SK-N-SH (cell line): Measurements from ENCODE around the gene FAM53A. TPM values are rescaled to one million over a fixed set of nuclear protein-coding genes. Genes with fewer than 3 reads are reported as not detected.

Experiments used
- CTCF ChIA-PET: fragments of 300-600, 350-600 bp; formaldehyde crosslinking; extraction: SDS; loops from one replicate; lab custom pipeline; 2021; lab: Yijun Ruan, JAX
- POLR2A ChIA-PET: fragments of 350-600 bp; sonication (Branson Sonifier 250); formaldehyde crosslinking; extraction: SDS; loops from one replicate; lab custom pipeline; 2020; ENCODE audit warnings: antibody characterized with exemption, inconsistent platforms; lab: Yijun Ruan, JAX
- DNase-seq: peaks from one replicate; pipeline ENCODE4 v3.0.0; 2012
- H2AFZ ChIP-seq: fragments of 200-600 bp; sonication (generic); 2 replicates; pipeline ENCODE4 v1.8.1; 2016; ENCODE audit warnings: antibody characterized with exemption, mild to moderate bottlenecking, low read depth
- H3F3A ChIP-seq: fragments of 200-600 bp; sonication (generic); replicated peaks from 2 replicates; pipeline ENCODE3; 2016; ENCODE audit warnings: antibody characterized with exemption, mild to moderate bottlenecking; ENCODE audit not compliant: insufficient read depth
- H3K27ac ChIP-seq, 2 experiments: fragments of 200-500 bp in 1 of 2; fragments of 200-600 bp in 1 of 2; sonication (Bioruptor generic) in 1 of 2; sonication (generic), shearing (Covaris generic) in 1 of 2; 2 replicates each; pipeline versions ENCODE4 v1.5.1 to v1.6.1; 2014 to 2016; ENCODE audit warnings: low read depth in 2 of 2, inconsistent platforms in 1 of 2, low read length in 1 of 2, mild to moderate bottlenecking in 1 of 2, mixed read lengths in 1 of 2
- H3K27me3 ChIP-seq: fragments of 200-600 bp; sonication (generic), shearing (Covaris generic); 2 replicates; pipeline ENCODE4 v1.6.1; 2016; ENCODE audit warnings: mixed run types; ENCODE audit not compliant: insufficient read depth
- H3K36me3 ChIP-seq, 2 experiments: fragments of 200-500 bp in 1 of 2; fragments of 200-600 bp in 1 of 2; sonication (Bioruptor generic) in 1 of 2; sonication (generic) in 1 of 2; replicated peaks in 1 of 2; 2 replicates each; pipeline versions ENCODE3 to v1.5.1; 2014 to 2016; ENCODE audit warnings: low read length in 1 of 2, mild to moderate bottlenecking in 1 of 2; ENCODE audit not compliant: insufficient read depth in 2 of 2, control insufficient read depth in 1 of 2
- H3K4me1 ChIP-seq, 2 experiments: fragments of 200-500 bp in 1 of 2; fragments of 200-600 bp in 1 of 2; sonication (Bioruptor generic) in 1 of 2; sonication (generic), shearing (Covaris generic) in 1 of 2; 2 replicates each; pipeline versions ENCODE4 v1.5.1 to v1.6.1; 2014 to 2016; ENCODE audit warnings: low read depth in 1 of 2, low read length in 1 of 2, mixed run types in 1 of 2; ENCODE audit not compliant: insufficient read depth in 2 of 2, control insufficient read depth in 1 of 2
- H3K4me2 ChIP-seq: fragments of 200-600 bp; sonication (generic), shearing (Covaris generic); 2 replicates; pipeline ENCODE4 v1.6.1; 2017; ENCODE audit warnings: mixed run types
- H3K4me3 ChIP-seq, 2 experiments: fragments of 200-500 bp in 1 of 2; fragments of 200-600 bp in 1 of 2; sonication (Bioruptor generic) in 1 of 2; sonication (generic), shearing (Covaris generic) in 1 of 2; 2 replicates each; pipeline versions ENCODE4 v1.5.1 to v1.8.1; 2014 to 2016; ENCODE audit warnings: low read depth in 2 of 2, inconsistent platforms in 1 of 2, low read length in 1 of 2, mild to moderate bottlenecking in 1 of 2, mixed read lengths in 1 of 2, moderate library complexity in 1 of 2
- H3K79me2 ChIP-seq: fragments of 200-600 bp; sonication (generic); 2 replicates; pipeline ENCODE4 v1.8.1; 2017; ENCODE audit warnings: mild to moderate bottlenecking; ENCODE audit not compliant: insufficient read depth
- H3K9ac ChIP-seq: fragments of 200-600 bp; sonication (generic); 2 replicates; pipeline ENCODE4 v1.6.1; 2017; ENCODE audit warnings: mixed run types
- H3K9me2 ChIP-seq: fragments of 200-600 bp; sonication (generic); 2 replicates; pipeline ENCODE4 v1.6.1; 2017; ENCODE audit warnings: mixed run types
- H3K9me3 ChIP-seq: fragments of 200-600 bp; sonication (generic); 2 replicates; pipeline ENCODE4 v1.6.1; 2017; ENCODE audit warnings: mixed run types, mild to moderate bottlenecking, moderate library complexity
- H4K20me1 ChIP-seq: fragments of 200-600 bp; sonication (generic); 2 replicates; pipeline ENCODE4 v1.6.1; 2017; ENCODE audit warnings: mild to moderate bottlenecking, mixed run types; ENCODE audit not compliant: insufficient read depth
- ELF1 ChIP-seq: IDR thresholded peaks from 2 replicates; pipeline ENCODE4 v1.4.0; 2012
- EZH2phosphoT487 ChIP-seq: fragments of 200-600 bp; sonication (generic); IDR thresholded peaks from 2 replicates; pipeline ENCODE4 v1.6.1; 2017; ENCODE audit warnings: low read depth, mixed run types, mild to moderate bottlenecking, antibody characterized with exemption, moderate library complexity, borderline replicate concordance
- FOSL2 ChIP-seq: IDR thresholded peaks from 2 replicates; pipeline ENCODE4 v1.4.0; 2012; ENCODE audit warnings: low read depth, mild to moderate bottlenecking, moderate library complexity, borderline replicate concordance
- GABPA ChIP-seq: IDR thresholded peaks from 2 replicates; pipeline ENCODE4 v1.4.0; 2012; ENCODE audit warnings: low read depth, mild to moderate bottlenecking
- JUND ChIP-seq: IDR thresholded peaks from 2 replicates; pipeline ENCODE4 v1.4.0; 2012
- MEF2A ChIP-seq: IDR thresholded peaks from 2 replicates; pipeline ENCODE4 v1.4.0; 2012; ENCODE audit warnings: low read depth, borderline replicate concordance
- NFIC ChIP-seq: IDR thresholded peaks from 2 replicates; pipeline ENCODE4 v1.4.0; 2012; ENCODE audit warnings: borderline replicate concordance
- NRF1 ChIP-seq: IDR thresholded peaks from 2 replicates; pipeline ENCODE4 v1.6.1; 2012; ENCODE audit warnings: low read depth, mild to moderate bottlenecking, low read length
- POLR2AphosphoS5 ChIP-seq: IDR thresholded peaks from 2 replicates; pipeline ENCODE4 v1.6.1; 2012; ENCODE audit warnings: low read depth, low read length
- RFX5 ChIP-seq: IDR thresholded peaks from 2 replicates; pipeline ENCODE4 v1.6.1; 2012; ENCODE audit warnings: mild to moderate bottlenecking, improper control_type of control experiment, low read length
- RXRA ChIP-seq: IDR thresholded peaks from 2 replicates; pipeline ENCODE4 v1.4.0; 2012; ENCODE audit warnings: low read depth, mild to moderate bottlenecking, borderline replicate concordance
- SIN3A ChIP-seq: IDR thresholded peaks from 2 replicates; pipeline ENCODE4 v1.6.1; 2012; ENCODE audit warnings: low read depth, mild to moderate bottlenecking, low read length, moderate library complexity, borderline replicate concordance
- SMC3 ChIP-seq: IDR thresholded peaks from 2 replicates; pipeline ENCODE4 v1.6.1; 2012; ENCODE audit warnings: low read depth, low read length, improper control_type of control experiment
- TAF1 ChIP-seq: IDR thresholded peaks from 2 replicates; pipeline ENCODE4 v1.6.1; 2012; ENCODE audit warnings: low read depth, mild to moderate bottlenecking, low read length, moderate library complexity, borderline replicate concordance
- YY1 ChIP-seq: IDR thresholded peaks from 2 replicates; pipeline ENCODE4 v1.4.0; 2012; ENCODE audit warnings: low read depth, mild to moderate bottlenecking
- WGBS: methylation state at CpG from one replicate; pipeline ENCODE4 v1.1.6; 2017; ENCODE audit warnings: low lambda C conversion rate; 5-methylcytosine and 5-hydroxymethylcytosine counted together
- polyA plus RNA-seq, 3 experiments: library from polyadenylated mRNA; depleted of rRNA; stranded (reverse); fragments of >200 nt; gene quantifications; 2 replicates each; pipeline ENCODE4 v1.2.3, GENCODE V29; 2012
- TF ChIP-seq, protein P1 (sequence below): IDR thresholded peaks from 2 replicates; pipeline ENCODE4 v1.4.0; 2012; ENCODE audit warnings: low read depth, borderline replicate concordance
- TF ChIP-seq, protein P2 (sequence below): IDR thresholded peaks from 2 replicates; pipeline ENCODE4; 2012

FAM53A gene
- polyA plus RNA-seq, 1 of the 3 experiments (the other 2 are of a cell fraction) = 7.6 TPM

DNA sequence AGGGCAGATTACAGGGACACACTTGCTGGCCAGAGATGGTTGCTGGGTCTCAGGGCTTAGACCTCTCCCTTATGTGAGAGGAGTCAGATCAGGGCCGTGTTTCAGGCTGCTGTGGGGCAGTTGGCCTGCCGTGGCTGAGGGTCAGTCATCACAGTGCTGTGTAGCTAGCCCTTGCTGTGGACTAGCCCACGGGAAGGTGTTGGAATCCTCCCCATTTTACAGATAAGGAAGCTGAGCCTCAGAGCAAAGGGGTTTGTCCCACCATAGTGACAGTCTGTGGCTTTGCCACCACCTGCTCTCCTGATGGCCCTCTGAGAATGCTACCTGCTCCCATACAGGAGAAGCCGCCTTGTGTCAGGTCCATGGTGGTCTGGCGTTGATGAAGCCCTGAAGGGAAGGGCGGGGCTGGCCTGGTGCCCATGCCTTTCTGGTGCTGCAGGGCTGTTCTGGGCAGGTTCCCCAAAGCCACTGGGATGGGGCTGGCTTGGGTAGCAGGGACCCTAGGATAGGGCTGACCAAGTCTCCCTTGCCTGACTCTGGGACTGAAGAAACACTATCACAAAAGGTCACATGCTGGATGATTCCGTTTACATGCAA is 2.4 kb upstream of the FAM53A start:
- H3K4me1 ChIP-seq = peaks cover 4 to 13% of the 10 kb centered on the region in 2 experiments; a peak in 2 of 4 replicates
- H3K36me3 ChIP-seq = peaks cover 8 to 11% of the 10 kb centered on the region in 2 experiments
- CTCF ChIA-PET = interaction anchor here (1.2 to 10.2 kb wide), 2 partner anchors 8 to 38 kb away, joined by 3 to 232 read pairs; partner anchors contain the start of genes TACC3 and TMEM129
- no peak overlapping the region for H3K4me3 ChIP-seq
- H3K27ac ChIP-seq = no peak overlapping the region
- H2AFZ ChIP-seq = no peak overlapping the region
- H3K9me2 ChIP-seq = no peaks in the 10 kb centered on the region
- no peak for DNase-seq
- POLR2A ChIA-PET = no interaction called here
- 64% methylated on average over 5 of the region's 7 CpGs for WGBS
- peaks cover 23% of the 10 kb centered on the region for H3F3A ChIP-seq
- H3K9me3 ChIP-seq = no peaks in the 10 kb centered on the region
- H3K4me2 ChIP-seq = no peak overlapping the region
- H3K79me2 ChIP-seq = peaks cover 4% of the 10 kb centered on the region
- TF ChIP-seq, protein P1, sequence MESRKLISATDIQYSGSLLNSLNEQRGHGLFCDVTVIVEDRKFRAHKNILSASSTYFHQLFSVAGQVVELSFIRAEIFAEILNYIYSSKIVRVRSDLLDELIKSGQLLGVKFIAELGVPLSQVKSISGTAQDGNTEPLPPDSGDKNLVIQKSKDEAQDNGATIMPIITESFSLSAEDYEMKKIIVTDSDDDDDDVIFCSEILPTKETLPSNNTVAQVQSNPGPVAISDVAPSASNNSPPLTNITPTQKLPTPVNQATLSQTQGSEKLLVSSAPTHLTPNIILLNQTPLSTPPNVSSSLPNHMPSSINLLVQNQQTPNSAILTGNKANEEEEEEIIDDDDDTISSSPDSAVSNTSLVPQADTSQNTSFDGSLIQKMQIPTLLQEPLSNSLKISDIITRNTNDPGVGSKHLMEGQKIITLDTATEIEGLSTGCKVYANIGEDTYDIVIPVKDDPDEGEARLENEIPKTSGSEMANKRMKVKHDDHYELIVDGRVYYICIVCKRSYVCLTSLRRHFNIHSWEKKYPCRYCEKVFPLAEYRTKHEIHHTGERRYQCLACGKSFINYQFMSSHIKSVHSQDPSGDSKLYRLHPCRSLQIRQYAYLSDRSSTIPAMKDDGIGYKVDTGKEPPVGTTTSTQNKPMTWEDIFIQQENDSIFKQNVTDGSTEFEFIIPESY = no peak
- TF ChIP-seq SMC3 = no peak
- TF ChIP-seq NRF1 = no peak
- no peak for TF ChIP-seq TAF1
- no peak for TF ChIP-seq SIN3A
- TF ChIP-seq FOSL2 = no peak
- no peak for TF ChIP-seq POLR2AphosphoS5
- no peak for TF ChIP-seq MEF2A
- TF ChIP-seq JUND = no peak
- no peak for TF ChIP-seq RFX5
- TF ChIP-seq RXRA = no peak
- TF ChIP-seq GABPA = no peak
- TF ChIP-seq ELF1 = no peak
- TF ChIP-seq, protein P2, sequence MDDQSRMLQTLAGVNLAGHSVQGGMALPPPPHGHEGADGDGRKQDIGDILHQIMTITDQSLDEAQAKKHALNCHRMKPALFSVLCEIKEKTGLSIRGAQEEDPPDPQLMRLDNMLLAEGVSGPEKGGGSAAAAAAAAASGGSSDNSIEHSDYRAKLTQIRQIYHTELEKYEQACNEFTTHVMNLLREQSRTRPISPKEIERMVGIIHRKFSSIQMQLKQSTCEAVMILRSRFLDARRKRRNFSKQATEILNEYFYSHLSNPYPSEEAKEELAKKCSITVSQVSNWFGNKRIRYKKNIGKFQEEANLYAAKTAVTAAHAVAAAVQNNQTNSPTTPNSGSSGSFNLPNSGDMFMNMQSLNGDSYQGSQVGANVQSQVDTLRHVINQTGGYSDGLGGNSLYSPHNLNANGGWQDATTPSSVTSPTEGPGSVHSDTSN = no peak
- no peak for TF ChIP-seq NFIC
- TF ChIP-seq EZH2phosphoT487 = no peak
- no peak for TF ChIP-seq YY1
- H3K27me3 ChIP-seq = no peaks in the 10 kb centered on the region
- H3K9ac ChIP-seq = no peak overlapping the region
- no peaks in the 10 kb centered on the region for H4K20me1 ChIP-seq
